GM21515 (cell line): Measurements from ENCODE around the gene DNMT3L.
"Not testable (repeated sequence)": the region's sequence is repeated elsewhere in the genome, so short reads cannot be mapped to it uniquely, and the experiment has no call there.

ENCODE experiments used
- ATAC-seq: cut with Tn5 transposase; IDR thresholded peaks from one replicate; pipeline ENCODE4 v1.9.1; 2021; ENCODE audit not compliant: unreplicated experiment

Gene DNMT3L

DNA sequence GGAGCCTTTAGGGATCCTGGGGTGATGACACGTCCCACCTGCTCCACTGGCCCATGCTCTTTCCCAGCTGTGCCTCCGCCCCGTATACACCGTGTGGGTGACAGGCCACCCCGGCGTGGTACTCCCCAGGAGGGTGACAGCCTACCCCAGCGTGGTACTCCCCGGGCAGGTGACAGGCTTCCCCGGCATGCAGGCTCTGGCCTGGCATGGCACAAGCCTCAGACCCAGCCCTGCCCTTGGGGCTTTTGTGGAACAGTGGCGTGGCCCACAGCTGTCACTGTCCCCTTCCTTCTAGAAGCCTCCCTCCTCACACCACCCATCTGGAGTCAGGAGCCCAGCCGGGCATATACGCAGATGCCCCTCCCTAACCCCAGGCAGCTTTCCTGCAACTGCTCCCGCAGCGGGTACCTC, 33.5 kb upstream of the DNMT3L start:
- no peak for ATAC-seq

GRCh38 chr21:44294391-44295162, 32.9 kb upstream of the DNMT3L start:
- ATAC-seq, result no peak

DNA sequence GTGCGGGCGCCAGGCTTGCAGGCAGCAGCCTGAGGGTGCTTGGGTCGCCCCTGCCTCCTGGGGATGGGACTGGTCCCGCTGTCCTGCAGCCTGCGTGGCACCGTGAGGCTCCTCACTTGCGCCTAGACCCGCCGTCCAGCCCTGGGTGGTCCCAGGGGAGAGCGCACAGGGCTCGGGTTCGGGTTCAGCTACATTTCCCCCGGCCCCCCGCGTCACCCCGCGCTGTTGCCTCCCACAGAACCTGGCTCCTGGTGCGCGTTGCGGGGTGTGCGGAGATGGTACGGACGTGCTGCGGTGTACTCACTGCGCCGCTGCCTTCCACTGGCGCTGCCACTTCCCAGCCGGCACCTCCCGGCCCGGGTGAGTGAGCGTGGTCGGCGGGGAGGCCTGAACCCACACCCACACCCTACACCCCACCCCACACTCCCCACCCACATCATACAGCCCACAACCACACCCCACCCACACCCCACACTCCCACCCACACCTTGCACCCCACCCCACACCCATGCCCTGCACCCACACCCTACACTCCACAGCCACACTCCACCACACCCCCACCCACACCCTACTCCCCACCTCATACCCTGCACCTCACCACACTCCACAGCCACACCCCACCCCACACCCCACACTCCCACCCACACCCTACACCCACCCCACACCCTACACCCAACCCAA, 32.0 kb upstream of the DNMT3L start:
- no peak for ATAC-seq

- ATAC-seq, result no peak
Measured at GRCh38 chr21:44292812-44293195, 31.1 kb upstream of the DNMT3L start.

- no peak for ATAC-seq
Measured at GRCh38 chr21:44291936-44292811, 30.5 kb upstream of the DNMT3L start.

GRCh38 chr21:44291078-44291935, 29.6 kb upstream of the DNMT3L start:
- no peak for ATAC-seq

DNA sequence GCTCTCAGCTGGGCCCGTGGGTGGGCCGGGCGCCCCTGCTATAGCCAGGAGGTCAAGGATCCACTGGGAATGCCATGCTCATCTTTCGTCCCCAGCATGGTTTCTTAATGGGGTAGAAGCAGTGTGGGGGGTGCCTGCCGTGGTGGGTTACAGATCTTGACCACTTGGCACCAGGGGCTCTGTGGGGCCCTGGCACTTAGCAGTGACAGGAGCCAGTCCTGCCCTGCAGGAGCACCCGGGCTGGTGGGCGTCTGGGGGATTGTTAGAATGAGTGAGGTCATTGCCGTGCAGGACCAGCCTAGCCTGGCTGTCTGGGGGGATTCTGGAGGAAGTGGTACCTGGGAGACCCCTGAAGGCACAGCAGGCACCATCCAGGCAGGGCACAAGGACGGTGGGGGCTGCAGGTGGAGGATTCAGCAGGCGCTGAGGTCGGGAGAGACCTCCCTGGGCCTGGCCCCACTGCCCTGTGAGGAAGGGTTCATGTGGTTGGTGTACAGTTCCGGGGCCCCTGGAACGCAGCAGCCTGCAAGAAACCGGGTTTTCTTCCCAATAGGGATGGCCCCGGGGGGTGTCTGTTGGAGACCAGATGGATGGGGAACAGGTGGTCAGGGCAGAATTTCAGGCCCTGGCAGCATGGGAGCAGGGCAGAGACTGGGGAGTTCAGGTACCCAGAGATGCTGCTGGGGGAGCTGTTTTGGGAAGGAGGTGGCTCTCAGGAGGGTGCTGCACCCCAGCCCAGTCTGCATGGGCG, 28.8 kb upstream of the DNMT3L start:
- no peak for ATAC-seq

DNA sequence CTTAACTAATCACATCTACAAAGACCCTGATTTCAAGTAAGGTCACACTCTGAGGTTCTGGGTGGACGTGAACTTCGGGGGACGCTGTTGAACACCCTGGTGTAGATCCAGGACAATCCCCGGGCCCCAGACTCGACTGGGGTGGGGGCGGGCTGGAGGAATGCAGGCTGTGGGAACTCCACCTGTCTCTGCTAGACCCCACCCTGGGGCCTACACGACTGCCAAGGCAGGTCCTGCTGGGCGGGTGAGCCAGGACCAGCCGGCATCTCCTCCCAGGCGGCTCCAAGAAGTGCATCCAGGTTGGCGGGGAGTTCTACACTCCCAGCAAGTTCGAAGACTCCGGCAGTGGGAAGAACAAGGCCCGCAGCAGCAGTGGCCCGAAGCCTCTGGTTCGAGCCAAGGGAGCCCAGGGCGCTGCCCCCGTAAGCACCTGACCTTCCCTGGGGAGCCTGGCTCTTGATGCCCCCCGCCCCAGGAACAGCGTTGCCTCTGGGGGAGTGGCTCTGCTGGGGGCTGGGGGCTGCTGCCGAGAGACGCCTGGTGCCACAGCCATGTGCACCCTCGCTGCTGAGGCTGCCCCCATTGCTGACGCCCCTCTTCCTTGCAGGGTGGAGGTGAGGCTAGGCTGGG, 27.8 kb upstream of the DNMT3L start:
- ATAC-seq, result no peak

DNA sequence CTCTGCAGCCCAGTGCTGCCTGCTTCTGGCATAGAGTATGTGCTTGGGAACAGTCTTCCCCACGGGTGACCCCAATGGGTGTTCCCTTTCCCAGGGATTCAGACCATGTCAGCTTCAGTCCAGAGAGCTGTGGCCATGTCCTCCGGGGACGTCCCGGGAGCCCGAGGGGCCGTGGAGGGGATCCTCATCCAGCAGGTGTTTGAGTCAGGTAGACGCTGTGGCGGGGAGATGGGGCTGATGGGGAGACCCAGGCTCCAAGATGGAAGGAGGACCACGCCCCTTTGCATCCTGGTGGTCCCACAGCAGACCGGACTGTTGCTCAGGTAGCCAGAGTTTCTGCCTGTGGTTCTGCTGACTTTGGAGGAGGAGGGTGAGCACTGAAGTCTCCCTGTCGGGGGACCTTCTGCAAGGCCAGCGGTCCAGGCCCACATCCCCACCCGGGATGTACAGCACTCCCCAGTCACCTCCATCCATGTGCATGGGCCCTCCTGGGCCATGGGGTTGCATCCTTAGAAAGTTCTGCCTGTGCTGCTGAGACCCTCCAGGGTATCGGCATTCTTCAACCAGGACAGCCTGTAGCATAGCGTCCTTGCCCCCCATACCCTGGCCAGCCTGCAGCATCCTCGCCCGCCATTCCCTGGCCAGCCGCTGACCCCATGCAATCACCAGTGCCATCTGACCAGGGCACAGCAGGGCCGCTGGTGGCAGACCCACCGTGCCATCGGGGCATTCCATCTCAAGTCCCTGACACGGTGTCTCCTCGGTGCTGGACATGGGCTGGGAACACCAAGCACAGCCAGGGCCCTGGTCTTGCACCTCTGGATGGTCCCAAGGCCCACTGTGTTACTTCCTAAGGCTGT, 26.8 kb upstream of the DNMT3L start:
- no peak for ATAC-seq

GRCh38 chr21:44286716-44287632, 25.3 kb upstream of the DNMT3L start:
- ATAC-seq, result no peak

DNA sequence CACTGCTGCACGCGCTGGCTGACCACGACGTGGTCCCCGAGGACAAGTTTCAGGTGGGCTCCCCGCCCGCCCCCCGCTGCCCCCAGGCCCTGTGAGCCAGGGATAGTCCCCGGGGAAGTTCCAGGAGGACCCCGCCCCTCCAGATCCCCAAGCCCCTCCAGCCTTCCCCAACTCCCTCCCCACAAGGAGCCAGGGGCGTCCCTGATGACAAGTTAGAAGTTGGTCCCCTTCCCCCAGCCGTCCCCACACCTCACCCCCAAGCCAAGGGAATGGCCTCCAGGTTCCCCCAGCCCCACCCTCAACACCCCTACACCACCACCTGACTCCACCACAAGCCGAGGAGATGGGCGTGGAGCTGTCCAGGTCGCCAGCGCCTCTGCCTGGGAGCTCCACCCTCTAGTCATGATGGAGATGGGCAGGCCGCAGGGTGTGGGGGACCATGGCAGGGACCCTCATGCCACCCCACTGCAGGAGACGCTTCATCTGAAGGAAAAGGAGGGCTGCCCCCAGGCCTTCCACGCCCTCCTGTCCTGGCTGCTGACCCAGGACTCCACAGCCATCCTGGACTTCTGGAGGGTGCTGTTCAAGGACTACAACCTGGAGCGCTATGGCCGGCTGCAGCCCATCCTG, 24.5 kb upstream of the DNMT3L start:
- ATAC-seq, result no peak

- ATAC-seq, result no peak
Measured at GRCh38 chr21:44285138-44285992, 23.7 kb upstream of the DNMT3L start, which contains the start of gene AIRE. Gene AIRE (plus strand): TSS chr21:44285876. CDS start chr21:44286007, 131 bp downstream.

GRCh38 chr21:44283948-44284347, 22.3 kb upstream of the DNMT3L start:
- no peak for ATAC-seq

DNA sequence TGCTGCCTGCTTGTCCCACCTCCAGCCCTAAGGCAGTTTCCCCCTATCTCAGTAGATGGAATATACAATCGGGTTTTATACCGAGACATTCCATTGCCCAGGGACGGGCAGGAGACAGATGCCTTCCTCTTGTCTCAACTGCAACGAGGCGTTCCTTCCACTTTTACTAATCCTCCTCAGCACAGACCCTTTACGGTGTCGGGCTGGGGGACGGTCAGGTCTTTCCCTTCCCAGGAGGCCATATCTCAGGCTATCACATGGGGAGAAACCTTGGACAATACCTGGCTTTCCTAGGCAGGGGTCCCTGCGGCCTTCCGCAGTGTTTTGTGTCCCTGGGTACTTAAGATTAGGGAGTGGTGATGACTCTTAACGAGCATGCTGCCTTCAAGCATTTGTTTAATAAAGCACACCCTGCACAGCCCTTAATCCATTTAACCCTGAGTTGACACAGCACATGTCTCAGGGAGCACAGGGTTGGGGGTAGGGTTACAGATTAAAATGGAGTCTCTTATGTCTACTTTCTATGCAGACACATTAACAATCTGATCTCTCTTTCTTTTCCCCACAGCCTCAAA, 21.6 kb upstream of the DNMT3L start:
- ATAC-seq, result not testable (repeated sequence)

DNA sequence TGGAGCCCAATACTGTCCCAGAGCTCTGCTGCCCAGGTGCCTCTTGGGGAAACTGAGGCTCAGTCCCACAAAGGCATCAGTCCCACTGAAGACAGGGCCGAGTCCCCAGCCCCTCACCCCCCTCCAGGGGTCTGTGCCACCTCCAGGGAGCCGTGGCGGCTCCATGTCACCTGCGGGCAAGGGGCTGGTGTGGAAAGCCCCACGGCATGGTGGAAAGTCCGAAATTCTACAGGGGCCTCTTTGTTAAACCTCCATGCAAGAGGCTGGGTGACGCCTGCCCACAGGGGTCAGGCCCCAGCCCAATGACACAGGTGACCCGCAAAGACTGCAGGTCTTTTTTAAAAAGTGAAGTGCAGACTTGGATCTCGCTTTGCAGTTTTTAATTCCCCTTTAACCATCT, 20.7 kb upstream of the DNMT3L start:
- no peak for ATAC-seq

- ATAC-seq, result no peak
Measured at GRCh38 chr21:44281801-44282200, 20.1 kb upstream of the DNMT3L start.
